Testis (tissue), 3 donors: ENCODE data around the gene TMA7. TPM values are rescaled to one million over a fixed set of nuclear protein-coding genes. Genes with fewer than 3 reads are reported as not detected.

Experiments used
- DNase-seq: peaks from one replicate; pipeline ENCODE4 v3.0.0-alpha.2; 2019
- H3K27ac ChIP-seq, 2 donors: fragments of 200-600 bp; sonication (generic); one replicate each; pipeline ENCODE4 v1.5.1; 2019
- H3K27me3 ChIP-seq: fragments of 200-600 bp; sonication (generic); one replicate; pipeline ENCODE4 v1.5.1; 2019
- H3K36me3 ChIP-seq: fragments of 200-600 bp; sonication (generic); one replicate; pipeline ENCODE4 v1.5.1; 2017; ENCODE audit warnings: low read depth; ENCODE audit errors: missing control alignments
- H3K4me1 ChIP-seq: fragments of 200-600 bp; sonication (generic); one replicate; pipeline ENCODE4 v1.5.1; 2019
- H3K4me3 ChIP-seq, 2 donors: fragments of 200-600 bp; sonication (generic); one replicate each; pipeline ENCODE4 v1.5.1; 2017 to 2019
- H3K9me3 ChIP-seq: fragments of 200-600 bp; sonication (generic); one replicate; pipeline ENCODE4 v1.5.1; 2017
- CTCF ChIP-seq, 3 experiments: fragments of 450-650 bp in 2 of 3; fragments of 200-600 bp in 1 of 3; sonication (generic) in 1 of 3; IDR thresholded peaks; one replicate each; pipeline ENCODE4 v1.5.1; 2016 to 2019; ENCODE audit warnings: antibody characterized with exemption in 3 of 3, mild to moderate bottlenecking in 2 of 3, moderate library complexity in 1 of 3
- POLR2A ChIP-seq: fragments of 450-650 bp; IDR thresholded peaks from one replicate; pipeline ENCODE4 v1.6.1; 2017; ENCODE audit warnings: antibody characterized with exemption, mild to moderate bottlenecking, moderate library complexity
- WGBS, 2 donors: methylation state at CpG; one replicate each; pipeline ENCODE4 v1.1.5; 2018; 5-methylcytosine and 5-hydroxymethylcytosine counted together
- intact Hi-C: fragments of 100-400 bp; cut with DNase I; formaldehyde crosslinking; loops from one replicate; pipeline ENCODE4 v1.15.1; 2023; ENCODE audit warnings: low total_unique reads
- polyA plus RNA-seq: library from polyadenylated mRNA; stranded (reverse); fragments of 350-450 nt; fragmentation: Illumina TruSeq; extraction: RNeasy Lipid Tissue Mini Kit (QIAGEN cat#74804); gene quantifications from one replicate; pipeline ENCODE4 v1.2.3, GENCODE V29; 2014; ENCODE audit warnings: low read depth, low replicate concordance; ENCODE audit not compliant: insufficient read depth
- total RNA-seq, 2 donors: library from RNA; depleted of rRNA; stranded (reverse); fragments of >200 nt; gene quantifications; one replicate each; pipeline ENCODE4 v1.2.3, GENCODE V29; 2016

TMA7 gene
- total and polyA plus RNA-seq, 3 donors from 2014 or later: 380 to 425 (median 393) TPM

- WGBS, 2 donors: 93 to 95% methylated on average over 15 to 19 of the region's 19 CpGs
These were observed 27.6 kb upstream of the TMA7 start for GRCh38 chr3:48412375-48413001.

GRCh38 chr3:48413086-48413485 is 27.0 kb upstream of the TMA7 start:
- DNase-seq: no peak
- TF ChIP-seq CTCF (IDR thresholded peaks at IDR 0.05) (no peak), POLR2A (no peak)
- Histone ChIP-seq H3K27ac (no peak overlapping the region), H3K36me3 (no peaks in the 10 kb centered on the region), H3K4me1 (no peaks in the 10 kb centered on the region), H3K27me3 (no peaks in the 10 kb centered on the region), H3K4me3 (no peak overlapping the region), H3K9me3 (no peaks in the 10 kb centered on the region)
- 85 to 86% methylated on average over 8 of the region's 8 CpGs for WGBS, 2 donors
- intact Hi-C loops: no loop called here

More at GRCh38 chr3:48412375-48413001, 27.6 kb upstream of the TMA7 start:
- TF ChIP-seq POLR2A: no peak
- TF ChIP-seq CTCF (IDR thresholded peaks at IDR 0.05): no peak
- Histone ChIP-seq H3K36me3 (no peaks in the 10 kb centered on the region), H3K4me3 (no peak overlapping the region), H3K4me1 (no peaks in the 10 kb centered on the region), H3K27me3 (no peaks in the 10 kb centered on the region), H3K27ac (no peak overlapping the region), H3K9me3 (no peaks in the 10 kb centered on the region)
- intact Hi-C loops: no loop called here
- no peak for DNase-seq

- Histone ChIP-seq H3K4me3 (no peak overlapping the region), H3K27me3 (no peaks in the 10 kb centered on the region), H3K27ac (no peak overlapping the region), H3K9me3 (no peaks in the 10 kb centered on the region), H3K4me1 (no peaks in the 10 kb centered on the region), H3K36me3 (no peaks in the 10 kb centered on the region)
- no peak for TF ChIP-seq POLR2A
- no peak for TF ChIP-seq CTCF (IDR thresholded peaks at IDR 0.05)
- 92 to 93% methylated on average over 9 of the region's 14 CpGs for WGBS, 2 donors
- intact Hi-C loops: no loop called here
- no peak for DNase-seq
These were observed 26.4 kb upstream of the TMA7 start for GRCh38 chr3:48413611-48414010.

GRCh38 chr3:48414376-48415250 is 25.4 kb upstream of the TMA7 start:
- intact Hi-C loops: no loop called here
- no peak overlapping the region for H3K4me3 ChIP-seq
- WGBS, 2 donors: 88 to 91% methylated on average over 21 to 22 of the region's 25 CpGs
- H3K9me3 ChIP-seq: no peaks in the 10 kb centered on the region
- H3K27me3 ChIP-seq: no peaks in the 10 kb centered on the region
- no peak for DNase-seq
- no peaks in the 10 kb centered on the region for H3K4me1 ChIP-seq
- no peak for TF ChIP-seq CTCF (IDR thresholded peaks at IDR 0.05)
- no peak for TF ChIP-seq POLR2A
- H3K27ac ChIP-seq: no peak overlapping the region
- H3K36me3 ChIP-seq: no peaks in the 10 kb centered on the region
